ENCODE measurements around the gene CPZ.
"Not testable (repeated sequence)": the region's sequence is repeated elsewhere in the genome, so short reads cannot be mapped to it uniquely, and the experiment has no call there.

CPZ gene

GRCh38 chr4:8607603-8608481, 15.3 kb downstream of the CPZ start:
- DNase-seq (ENCODE audit: insufficient read length, low spot score) (peak; percentile 78), FAIRE-seq (no peak)

- FAIRE-seq (no peak), DNase-seq (ENCODE audit: insufficient read length, low spot score) (no peak)
Observed at GRCh38 chr4:8608714-8609391, 16.3 kb downstream of the CPZ start.

- DNase-seq (ENCODE audit: insufficient read length, low spot score) (no peak), FAIRE-seq (no peak)
Observed at GRCh38 chr4:8609406-8609805, 16.8 kb downstream of the CPZ start.

- FAIRE-seq (no peak), DNase-seq (ENCODE audit: insufficient read length, low spot score) (no peak)
Observed at GRCh38 chr4:8609824-8610350, 17.3 kb downstream of the CPZ start.

- DNase-seq (ENCODE audit: insufficient read length, low spot score) (no peak), FAIRE-seq (no peak)
Observed at GRCh38 chr4:8610858-8611616, 18.5 kb downstream of the CPZ start.

GRCh38 chr4:8612646-8613045, 20.1 kb downstream of the CPZ start:
- FAIRE-seq, result no peak
- no peak for DNase-seq (ENCODE audit: insufficient read length, low spot score)

- FAIRE-seq (no peak), DNase-seq (ENCODE audit: insufficient read length, low spot score) (no peak)
Observed at GRCh38 chr4:8613421-8614364, 21.1 kb downstream of the CPZ start.

- DNase-seq (ENCODE audit: insufficient read length, low spot score) (no peak), FAIRE-seq (no peak)
Observed at GRCh38 chr4:8614365-8615193, 22.0 kb downstream of the CPZ start.

- FAIRE-seq, result no peak
- no peak for DNase-seq (ENCODE audit: insufficient read length, low spot score)
Observed at GRCh38 chr4:8615366-8615765, 22.8 kb downstream of the CPZ start.

GRCh38 chr4:8615921-8616787, 23.6 kb downstream of the CPZ start:
- FAIRE-seq (no peak), DNase-seq (ENCODE audit: insufficient read length, low spot score) (no peak)

GRCh38 chr4:8616831-8617230, 24.3 kb downstream of the CPZ start:
- DNase-seq (ENCODE audit: insufficient read length, low spot score), result no peak
- no peak for FAIRE-seq

- FAIRE-seq (no peak), DNase-seq (ENCODE audit: insufficient read length, low spot score) (no peak)
Observed at GRCh38 chr4:8617486-8618040, 25.0 kb downstream of the CPZ start.

GRCh38 chr4:8618421-8618820, 25.9 kb downstream of the CPZ start:
- DNase-seq (ENCODE audit: insufficient read length, low spot score), result no peak
- FAIRE-seq, result no peak

GRCh38 chr4:8618961-8619720, 26.6 kb downstream of the CPZ start:
- FAIRE-seq (no peak), DNase-seq (ENCODE audit: insufficient read length, low spot score) (no peak)

GRCh38 chr4:8621135-8621534, 28.6 kb downstream of the CPZ start:
- FAIRE-seq; DNase-seq (ENCODE audit: insufficient read length, low spot score): not testable (repeated sequence)

GRCh38 chr4:8624601-8625272, 32.2 kb downstream of the CPZ start:
- not testable (repeated sequence) for DNase-seq (ENCODE audit: insufficient read length, low spot score); FAIRE-seq

Measured in GM19239 (cell line).